CD4-positive, alpha-beta T cell (primary cell): ENCODE data around the gene FEZF2. TPM values are rescaled to one million over a fixed set of nuclear protein-coding genes. Genes with fewer than 3 reads are reported as not detected.

Source experiments
- ATAC-seq: fragments of 200-7000 bp; cut with Tn5 transposase; one replicate; pipeline ENCODE4 v1.10.0; 2022; ENCODE audit warnings: mild to moderate bottlenecking; ENCODE audit not compliant: poor library complexity
- CTCF ChIA-PET: fragments of 350-600 bp; sonication (Branson Sonifier 250); formaldehyde crosslinking; loops from one replicate; lab custom pipeline; 2021; ENCODE audit warnings: antibody characterized with exemption, inconsistent platforms; lab: Charles Lee
- POLR2A ChIA-PET: fragments of 350-600 bp; sonication (Branson Sonifier 250); formaldehyde crosslinking; loops from one replicate; lab custom pipeline; 2021; ENCODE audit warnings: antibody characterized with exemption, inconsistent platforms; lab: Charles Lee
- DNase-seq, 14 experiments: peaks; one replicate each; pipeline ENCODE4 v3.0.0-alpha.2; 2013 to 2020; ENCODE audit warnings: mixed read lengths in 2 of 14
- H3K27ac ChIP-seq, 2 donors: one replicate each; pipeline versions ENCODE4 v1.5.1 to v1.7.0; 2013; ENCODE audit warnings: low read length in 2 of 2, low read depth in 1 of 2, mild to moderate bottlenecking in 1 of 2
- H3K27me3 ChIP-seq, 2 experiments: 1 replicate in 1 of 2; 2 replicates in 1 of 2; pipeline versions ENCODE4 v1.6.1 to v1.7.0; 2013; ENCODE audit warnings: low read length in 2 of 2, control low read depth in 1 of 2, mild to moderate bottlenecking in 1 of 2, moderate library complexity in 1 of 2; ENCODE audit not compliant: insufficient read depth in 2 of 2, control insufficient read depth in 1 of 2
- H3K36me3 ChIP-seq: one replicate; pipeline ENCODE4 v1.6.1; 2013; ENCODE audit warnings: low read length, control low read depth; ENCODE audit not compliant: insufficient read depth
- H3K4me1 ChIP-seq: one replicate; pipeline ENCODE4 v1.6.1; 2013; ENCODE audit warnings: low read length, control low read depth; ENCODE audit not compliant: insufficient read depth
- H3K4me3 ChIP-seq: one replicate; pipeline ENCODE4 v1.5.1; 2013; ENCODE audit warnings: mild to moderate bottlenecking, low read length, moderate library complexity
- H3K9me3 ChIP-seq, 2 experiments: 1 replicate in 1 of 2; 2 replicates in 1 of 2; pipeline versions ENCODE4 v1.6.1 to v1.7.0; 2013; ENCODE audit warnings: low read length in 2 of 2, mild to moderate bottlenecking in 2 of 2, control low read depth in 1 of 2, moderate library complexity in 1 of 2; ENCODE audit not compliant: control insufficient read depth in 1 of 2, insufficient read depth in 1 of 2
- H3K27ac Mint-ChIP-seq: one replicate; pipeline ENCODE4 v1.8.0; 2020; ENCODE audit warnings: mixed read lengths
- H3K27me3 Mint-ChIP-seq: one replicate; pipeline ENCODE4 v1.8.0; 2021; ENCODE audit warnings: mixed read lengths
- H3K36me3 Mint-ChIP-seq: one replicate; pipeline ENCODE4 v1.8.0; 2021; ENCODE audit warnings: low read depth, mixed read lengths
- H3K4me1 Mint-ChIP-seq: one replicate; pipeline ENCODE4 v1.8.0; 2021; ENCODE audit warnings: low read depth, mixed read lengths
- H3K4me3 Mint-ChIP-seq: one replicate; pipeline ENCODE4 v1.8.0; 2020; ENCODE audit warnings: mild to moderate bottlenecking, mixed read lengths
- H3K9me3 Mint-ChIP-seq: one replicate; pipeline ENCODE4 v1.8.0; 2020; ENCODE audit warnings: mixed read lengths
- CTCF ChIP-seq: fragments of 200-600 bp; IDR thresholded peaks from one replicate; pipeline ENCODE4 v1.8.0; 2022; ENCODE audit warnings: antibody characterized with exemption, mild to moderate bottlenecking
- intact Hi-C, 2 experiments: fragments of 100-400 bp; cut with DNase I in 1 of 2; cut with micrococcal nuclease in 1 of 2; formaldehyde crosslinking; loops; one replicate each; pipeline versions ENCODE4 v1.15.1 to v1.9.0; 2023 to 2025; cut with DNase I, micrococcal nuclease
- total RNA-seq, 174 experiments: library from RNA in 2 of 174; stranded (reverse) in 2 of 174; gene quantifications; one replicate each; pipeline ENCODE4 v1.2.3 and lab custom pipeline; 2021 to 2026

FEZF2 gene
- total RNA-seq, 2 experiments from 2014 or later = not detected

GRCh38 chr3:62406945-62407344, 33.6 kb upstream of the FEZF2 start:
- no peaks in the 10 kb centered on the region for H3K9me3 ChIP-seq

DNA sequence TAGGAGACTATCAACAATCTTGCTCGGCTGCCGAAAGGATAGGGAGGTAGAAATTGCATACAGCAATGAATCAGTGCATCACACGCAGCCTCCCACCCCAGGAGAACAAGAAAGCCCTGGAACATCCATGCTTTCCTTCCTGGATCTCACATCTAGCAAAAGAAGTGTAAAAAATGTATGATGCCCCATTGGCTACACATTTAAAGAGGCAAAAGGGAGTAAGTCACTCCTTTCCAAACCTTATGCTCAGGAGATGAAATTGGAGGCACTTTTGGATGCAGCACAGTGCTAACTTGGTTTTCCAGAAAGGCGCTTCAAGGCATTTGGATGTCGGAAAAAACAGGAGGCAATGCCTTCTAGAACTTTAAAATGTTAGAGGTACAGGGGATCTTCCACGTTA, 32.2 kb upstream of the FEZF2 start:
- no peak for ATAC-seq

More at GRCh38 chr3:62406945-62407344, 33.6 kb upstream of the FEZF2 start:
- H3K4me1 ChIP-seq = no peaks in the 10 kb centered on the region
- no peak overlapping the region for H3K4me3 ChIP-seq
- intact Hi-C loops = no loop called here
- no peak for DNase-seq
- peaks cover 0 to 2% of the 10 kb centered on the region in 2 experiments for H3K27me3 ChIP-seq
- Mint-ChIP-seq H3K9me3 (no peaks in the 10 kb centered on the region), H3K36me3 (no peaks in the 10 kb centered on the region), H3K27ac (no peak overlapping the region), H3K4me1 (no peaks in the 10 kb centered on the region), H3K4me3 (no peak overlapping the region), H3K27me3 (peaks cover 7% of the 10 kb centered on the region)
- no peak for TF ChIP-seq CTCF
- ChIA-PET POLR2A (no interaction called here), CTCF (no interaction called here)
- H3K27ac ChIP-seq = no peak overlapping the region
- ATAC-seq = no peak
- no peaks in the 10 kb centered on the region for H3K36me3 ChIP-seq

GRCh38 chr3:62405135-62405534, 31.8 kb upstream of the FEZF2 start:
- CTCF ChIA-PET = no interaction called here
- ATAC-seq (no peak), DNase-seq (no peak)
- Mint-ChIP-seq H3K36me3 (no peaks in the 10 kb centered on the region), H3K4me3 (no peak overlapping the region), H3K4me1 (no peaks in the 10 kb centered on the region), H3K27me3 (peaks cover 10% of the 10 kb centered on the region), H3K27ac (no peak overlapping the region), H3K9me3 (no peaks in the 10 kb centered on the region)
- Histone ChIP-seq H3K4me3 (no peak overlapping the region), H3K36me3 (no peaks in the 10 kb centered on the region), H3K4me1 (no peaks in the 10 kb centered on the region), H3K9me3 (no peaks in the 10 kb centered on the region), H3K27ac (no peak overlapping the region), H3K27me3 (peaks cover 0 to 2% of the 10 kb centered on the region in 2 experiments)
- intact Hi-C loops = no loop called here
- no peak for TF ChIP-seq CTCF
- POLR2A ChIA-PET = no interaction called here

More for the DNA sequence above, 32.2 kb upstream of the FEZF2 start:
- Mint-ChIP-seq H3K4me3 (no peak overlapping the region), H3K27ac (no peak overlapping the region), H3K4me1 (no peaks in the 10 kb centered on the region), H3K36me3 (no peaks in the 10 kb centered on the region), H3K27me3 (peaks cover 12% of the 10 kb centered on the region), H3K9me3 (no peaks in the 10 kb centered on the region)
- Histone ChIP-seq H3K27ac (no peak overlapping the region), H3K4me3 (no peak overlapping the region), H3K4me1 (no peaks in the 10 kb centered on the region), H3K36me3 (no peaks in the 10 kb centered on the region), H3K27me3 (peaks cover 0 to 2% of the 10 kb centered on the region in 2 experiments), H3K9me3 (no peaks in the 10 kb centered on the region)
- POLR2A ChIA-PET = no interaction called here
- no peak for DNase-seq
- intact Hi-C loops = no loop called here
- CTCF ChIA-PET = no interaction called here
- TF ChIP-seq CTCF = no peak
